ENCODE data around the gene MIOX. TPM values are rescaled to one million over a fixed set of nuclear protein-coding genes. Genes with fewer than 3 reads are reported as not detected.

MIOX gene
- total RNA-seq, 1 donor from 2014 or later, result 0.99 TPM

DNA sequence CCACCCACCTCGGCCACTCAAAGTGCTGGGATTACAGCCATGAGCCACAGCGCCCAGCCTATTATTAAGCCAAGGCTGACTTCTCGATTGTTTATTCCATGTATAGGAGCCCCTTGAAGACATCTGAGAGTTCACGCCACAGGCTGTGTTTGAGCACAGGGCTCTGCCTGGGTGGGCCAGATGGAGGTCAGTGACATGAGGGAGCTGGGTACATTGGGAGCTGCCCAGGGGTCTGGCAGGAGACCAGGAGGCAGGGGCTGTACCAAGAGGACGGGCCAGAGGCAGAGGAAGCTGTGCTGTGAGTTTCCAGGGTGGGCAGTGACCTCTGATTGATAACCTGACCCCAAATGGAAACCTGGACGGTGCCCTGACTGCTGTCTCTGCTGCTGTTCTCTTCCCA, 15.4 kb downstream of the MIOX start:
- no peak for DNase-seq (ENCODE audit: low spot score)
- no peak overlapping the region for H3K4me3 Mint-ChIP-seq (ENCODE audit: unreplicated experiment)
- peaks cover 4% of the 10 kb centered on the region for H3K36me3 Mint-ChIP-seq (ENCODE audit: low read depth)
- H3K27ac Mint-ChIP-seq (ENCODE audit: unreplicated experiment), result no peak overlapping the region
- no peaks in the 10 kb centered on the region for H3K9me3 Mint-ChIP-seq (ENCODE audit: low read depth)
- H3K27me3 Mint-ChIP-seq (ENCODE audit: low read depth), result no peaks in the 10 kb centered on the region
- TF ChIP-seq, protein P1, sequence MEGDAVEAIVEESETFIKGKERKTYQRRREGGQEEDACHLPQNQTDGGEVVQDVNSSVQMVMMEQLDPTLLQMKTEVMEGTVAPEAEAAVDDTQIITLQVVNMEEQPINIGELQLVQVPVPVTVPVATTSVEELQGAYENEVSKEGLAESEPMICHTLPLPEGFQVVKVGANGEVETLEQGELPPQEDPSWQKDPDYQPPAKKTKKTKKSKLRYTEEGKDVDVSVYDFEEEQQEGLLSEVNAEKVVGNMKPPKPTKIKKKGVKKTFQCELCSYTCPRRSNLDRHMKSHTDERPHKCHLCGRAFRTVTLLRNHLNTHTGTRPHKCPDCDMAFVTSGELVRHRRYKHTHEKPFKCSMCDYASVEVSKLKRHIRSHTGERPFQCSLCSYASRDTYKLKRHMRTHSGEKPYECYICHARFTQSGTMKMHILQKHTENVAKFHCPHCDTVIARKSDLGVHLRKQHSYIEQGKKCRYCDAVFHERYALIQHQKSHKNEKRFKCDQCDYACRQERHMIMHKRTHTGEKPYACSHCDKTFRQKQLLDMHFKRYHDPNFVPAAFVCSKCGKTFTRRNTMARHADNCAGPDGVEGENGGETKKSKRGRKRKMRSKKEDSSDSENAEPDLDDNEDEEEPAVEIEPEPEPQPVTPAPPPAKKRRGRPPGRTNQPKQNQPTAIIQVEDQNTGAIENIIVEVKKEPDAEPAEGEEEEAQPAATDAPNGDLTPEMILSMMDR (IDR thresholded peaks at IDR 0.05), result no peak
- H3K4me1 Mint-ChIP-seq (ENCODE audit: low read depth), result peaks cover 2% of the 10 kb centered on the region

DNA sequence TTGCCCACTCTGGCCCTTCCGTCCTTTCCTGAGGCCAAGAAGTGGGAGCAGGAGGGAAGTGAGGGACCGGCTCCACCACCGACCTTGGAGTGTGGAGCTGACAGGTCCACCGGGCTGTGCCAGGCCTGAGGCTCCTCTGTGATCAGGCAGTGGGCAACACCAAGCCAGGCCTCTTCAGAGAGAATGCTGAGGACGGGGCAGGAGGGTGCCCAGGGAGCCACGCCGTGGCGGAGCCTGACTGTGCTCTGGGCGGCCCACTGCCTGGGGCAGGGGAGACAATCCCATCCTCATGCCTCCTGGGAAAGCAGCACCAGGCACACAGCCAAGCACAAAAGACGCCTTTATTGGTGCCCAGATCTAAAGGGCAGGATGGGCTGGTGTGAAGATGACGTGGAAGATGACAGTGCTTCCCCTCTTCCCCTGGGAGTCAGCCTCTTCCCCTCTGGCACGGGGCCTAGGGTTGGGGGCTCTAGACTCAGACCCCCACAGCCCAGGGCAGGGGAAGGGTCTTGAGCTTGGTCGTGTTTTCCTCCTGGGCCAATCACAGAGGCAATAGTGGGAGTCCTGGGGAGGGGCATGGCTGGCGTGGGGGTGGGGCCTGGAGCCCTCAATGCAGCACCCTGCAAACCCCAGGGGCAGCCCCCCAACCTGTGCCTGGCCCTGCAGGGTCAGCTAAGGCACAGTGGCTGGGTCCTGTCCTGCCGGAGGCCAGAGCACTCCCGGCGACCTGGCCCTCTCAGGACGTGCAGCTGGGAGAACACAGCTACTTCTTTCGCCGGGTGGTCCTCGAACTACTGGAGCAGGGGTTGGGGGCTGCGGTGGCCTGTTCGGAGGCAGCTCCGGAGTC, 16.2 kb downstream of the MIOX start:
- peaks cover 4% of the 10 kb centered on the region for H3K36me3 Mint-ChIP-seq (ENCODE audit: low read depth)
- no peak for DNase-seq (ENCODE audit: low spot score)
- H3K27ac Mint-ChIP-seq (ENCODE audit: unreplicated experiment), result no peak overlapping the region
- H3K4me1 Mint-ChIP-seq (ENCODE audit: low read depth), result peaks cover 2% of the 10 kb centered on the region
- H3K27me3 Mint-ChIP-seq (ENCODE audit: low read depth), result no peaks in the 10 kb centered on the region
- H3K4me3 Mint-ChIP-seq (ENCODE audit: unreplicated experiment), result no peak overlapping the region
- TF ChIP-seq, protein P1 (IDR thresholded peaks at IDR 0.05), result no peak
- no peaks in the 10 kb centered on the region for H3K9me3 Mint-ChIP-seq (ENCODE audit: low read depth)

DNA sequence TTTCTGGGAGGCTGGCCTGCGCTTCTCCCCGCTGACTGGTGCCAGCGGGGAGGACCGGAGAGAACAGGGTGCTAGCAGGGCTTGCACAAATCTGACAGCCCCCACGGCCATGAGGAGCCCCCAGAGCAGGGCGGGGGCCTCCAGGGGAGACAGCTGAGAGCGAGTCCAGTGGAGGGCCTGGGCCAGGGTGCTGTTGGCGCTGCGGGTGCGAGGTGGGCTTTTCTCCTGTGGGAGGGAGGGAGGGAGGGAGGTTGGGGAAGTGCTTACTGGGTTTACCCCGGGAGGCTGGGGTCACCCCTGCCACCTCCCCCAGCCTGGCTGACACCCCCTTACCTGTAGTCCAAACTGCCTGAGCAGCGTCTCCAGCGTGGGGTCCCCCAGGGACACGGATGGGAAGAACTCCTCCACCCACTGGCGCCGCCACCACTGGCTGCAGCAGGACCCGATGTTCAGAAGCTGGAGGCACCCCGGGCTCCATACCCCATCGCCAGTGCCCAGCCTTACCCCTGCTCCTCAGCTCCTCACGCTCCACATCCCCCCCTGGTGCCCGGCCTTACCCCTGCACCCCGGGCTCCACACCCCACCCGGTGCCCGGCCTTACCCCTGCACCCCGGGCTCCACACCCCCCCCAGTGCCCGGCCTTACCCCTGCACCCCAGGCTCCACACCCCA, 17.0 kb downstream of the MIOX start:
- DNase-seq (ENCODE audit: low spot score), result peak; percentile 92
- Mint-ChIP-seq H3K4me3 (ENCODE audit: unreplicated experiment) (no peak overlapping the region), H3K36me3 (ENCODE audit: low read depth) (peaks cover 4% of the 10 kb centered on the region), H3K4me1 (ENCODE audit: low read depth) (peaks cover 3% of the 10 kb centered on the region), H3K27ac (ENCODE audit: unreplicated experiment) (no peak overlapping the region), H3K27me3 (ENCODE audit: low read depth) (no peaks in the 10 kb centered on the region), H3K9me3 (ENCODE audit: low read depth) (no peaks in the 10 kb centered on the region)
- TF ChIP-seq, protein P1 (IDR thresholded peaks at IDR 0.05), result no peak

DNA sequence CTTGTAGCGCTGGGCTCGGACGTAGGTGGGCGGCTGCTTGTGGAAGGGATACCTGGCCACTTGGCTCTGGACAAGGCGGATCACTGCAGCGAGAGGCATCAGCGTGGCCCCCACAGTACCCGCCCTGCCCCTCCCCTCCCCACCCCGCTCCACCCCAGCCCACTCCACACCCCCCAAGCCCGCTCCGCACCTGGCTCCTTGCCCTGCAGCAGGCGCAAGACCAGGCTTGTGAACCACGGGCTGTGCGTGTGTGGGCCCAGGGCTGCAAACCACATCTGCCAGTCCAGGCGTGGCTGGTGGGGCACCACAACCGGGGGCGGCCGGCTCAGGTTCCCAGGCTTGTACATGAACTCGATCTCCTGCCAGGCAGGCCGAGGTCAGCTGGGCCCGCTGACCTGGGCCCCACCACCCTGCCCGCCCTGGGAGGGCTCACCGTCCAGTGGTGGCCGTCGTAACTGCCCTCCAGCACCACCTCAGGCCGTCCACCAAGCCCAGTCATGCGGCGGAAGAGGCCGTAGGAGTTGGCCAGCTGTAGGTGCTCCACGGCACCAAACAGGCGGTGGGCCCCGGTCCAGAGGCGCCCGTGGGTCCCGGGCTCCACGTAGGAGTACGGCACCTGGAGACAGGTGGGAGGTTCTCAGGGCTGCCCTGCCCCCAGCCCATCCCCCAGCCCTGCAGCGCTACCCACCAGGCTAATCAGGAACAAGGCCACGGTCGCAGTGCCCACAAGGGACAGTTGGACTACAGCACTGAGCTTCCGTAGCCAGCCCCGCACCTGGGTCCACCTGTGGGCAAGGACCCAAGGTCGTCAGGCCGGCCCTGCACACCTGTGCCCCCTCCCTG, 17.9 kb downstream of the MIOX start:
- TF ChIP-seq, protein P1 (IDR thresholded peaks at IDR 0.05), result no peak
- no peak overlapping the region for H3K27ac Mint-ChIP-seq (ENCODE audit: unreplicated experiment)
- H3K36me3 Mint-ChIP-seq (ENCODE audit: low read depth), result peaks cover 4% of the 10 kb centered on the region

DNA sequence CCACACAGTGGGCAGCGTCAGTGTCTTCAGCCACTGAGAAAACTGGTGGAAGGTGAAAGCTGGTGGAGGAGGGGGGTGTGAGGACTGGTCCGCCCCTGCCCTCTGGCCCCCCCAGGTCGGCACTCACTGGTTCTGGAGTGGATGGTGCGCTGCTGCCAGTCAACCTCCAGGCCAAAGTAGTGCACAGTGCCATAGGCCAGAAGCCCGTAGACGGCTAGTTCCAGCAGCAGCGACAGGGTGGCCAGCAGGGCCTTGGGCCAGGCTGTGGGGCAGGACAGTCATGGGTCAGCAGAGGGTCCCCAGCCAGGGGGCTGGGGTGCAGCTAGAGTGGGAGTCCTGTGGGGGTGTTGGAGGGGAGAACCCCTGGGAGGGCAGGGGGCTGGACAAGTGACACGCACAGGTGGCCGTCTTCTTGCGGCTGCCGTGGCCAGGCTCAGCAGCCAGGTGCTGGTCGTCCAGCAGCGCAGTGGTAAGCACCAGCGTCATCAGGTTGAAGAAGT, 18.7 kb downstream of the MIOX start:
- TF ChIP-seq, protein P1 (IDR thresholded peaks at IDR 0.05), result no peak
- no peaks in the 10 kb centered on the region for H3K9me3 Mint-ChIP-seq (ENCODE audit: low read depth)
- DNase-seq (ENCODE audit: low spot score), result no peak
- peaks cover 4% of the 10 kb centered on the region for H3K36me3 Mint-ChIP-seq (ENCODE audit: low read depth)
- no peak overlapping the region for H3K27ac Mint-ChIP-seq (ENCODE audit: unreplicated experiment)
- no peak overlapping the region for H3K4me3 Mint-ChIP-seq (ENCODE audit: unreplicated experiment)
- peaks cover 13% of the 10 kb centered on the region for H3K4me1 Mint-ChIP-seq (ENCODE audit: low read depth)
- H3K27me3 Mint-ChIP-seq (ENCODE audit: low read depth), result no peaks in the 10 kb centered on the region

More for the DNA sequence above, 17.9 kb downstream of the MIOX start:
- H3K9me3 Mint-ChIP-seq (ENCODE audit: low read depth), result no peaks in the 10 kb centered on the region
- peak; percentile 89 for DNase-seq (ENCODE audit: low spot score)
- H3K27me3 Mint-ChIP-seq (ENCODE audit: low read depth), result no peaks in the 10 kb centered on the region
- no peak overlapping the region for H3K4me3 Mint-ChIP-seq (ENCODE audit: unreplicated experiment)
- peaks cover 12% of the 10 kb centered on the region for H3K4me1 Mint-ChIP-seq (ENCODE audit: low read depth)
